Ovary (tissue), 3 donors: ENCODE measurements around the gene TUBGCP5.

Experiments used
- CTCF ChIP-seq, 3 donors: fragments of 450-650 bp in 2 of 3; fragments of 200-600 bp in 1 of 3; IDR thresholded peaks; one replicate each; pipeline versions ENCODE4 v1.5.1 to v1.8.0; 2016 to 2022; ENCODE audit warnings: antibody characterized with exemption in 3 of 3, mild to moderate bottlenecking in 1 of 3
- EP300 ChIP-seq: sonication (generic); formaldehyde crosslinking; IDR thresholded peaks from one replicate; pipeline ENCODE4 v1.6.1; 2017; ENCODE audit warnings: antibody characterized with exemption
- POLR2A ChIP-seq: fragments of 450-650 bp; IDR thresholded peaks from one replicate; pipeline ENCODE4 v1.6.1; 2017; ENCODE audit warnings: antibody characterized with exemption, mild to moderate bottlenecking, moderate library complexity
- donor health status: DM: no; HTN: no; CAD: no.

- no peak for TF ChIP-seq CTCF (IDR thresholded peaks at IDR 0.05)
- no peak for TF ChIP-seq POLR2A
- no peak for TF ChIP-seq EP300
Measured at GRCh38 chr15:23038726-23039142, 635 bp downstream of the TUBGCP5 start.
